Measurements from ENCODE around the gene LACC1. TPM values are rescaled to one million over a fixed set of nuclear protein-coding genes. Genes with fewer than 3 reads are reported as not detected.

The LACC1 gene
- total RNA-seq, 1 experiment from 2014 or later: 7.2 TPM

DNA sequence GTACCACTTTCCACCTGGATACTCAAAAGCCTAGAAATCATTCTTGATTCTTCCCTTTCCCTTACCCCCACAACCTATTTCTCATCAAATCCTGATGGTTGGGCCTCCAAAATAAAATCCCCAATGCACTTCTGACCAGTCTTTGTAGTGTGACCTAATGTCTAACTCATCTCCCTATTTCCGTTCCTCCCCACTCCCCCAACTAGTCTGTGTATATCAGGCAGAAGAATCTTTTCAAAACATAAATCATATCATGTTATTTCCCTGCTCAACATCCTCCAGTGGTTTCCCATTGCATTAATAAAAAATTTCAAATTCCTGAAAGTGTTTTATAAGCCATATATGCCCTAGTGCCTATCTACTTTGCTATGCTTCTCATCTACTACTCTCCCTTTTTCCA lies 17.8 kb upstream of the LACC1 start:
- no TSS peak for BruUV-seq (replicated peaks)
- Mint-ChIP-seq H3K9me3 (ENCODE audit: unreplicated experiment) (no peaks in the 10 kb centered on the region), H3K4me3 (ENCODE audit: unreplicated experiment) (no peak overlapping the region), H3K36me3 (ENCODE audit: insufficient read depth, unreplicated experiment) (peaks cover 11% of the 10 kb centered on the region), H3K27me3 (ENCODE audit: insufficient read depth, unreplicated experiment) (no peaks in the 10 kb centered on the region), H3K4me1 (ENCODE audit: low read depth, unreplicated experiment) (no peaks in the 10 kb centered on the region), H3K27ac (ENCODE audit: unreplicated experiment) (no peak overlapping the region)
- Histone ChIP-seq H3K27me3 (replicated peaks; ENCODE audit: control insufficient read depth, insufficient read depth, low read length) (no peaks in the 10 kb centered on the region), H3K9me3 (no peaks in the 10 kb centered on the region), H3K36me3 (ENCODE audit: control insufficient read depth, insufficient read depth, low read length) (no peaks in the 10 kb centered on the region), H3K4me3 (ENCODE audit: low read depth, low read length) (no peak overlapping the region), H3K4me1 (no peaks in the 10 kb centered on the region)
- DNase-seq: no peak
- ChIA-PET CTCF (no interaction called here), POLR2A (no interaction called here)
- intact Hi-C loops (cut with micrococcal nuclease; ENCODE audit: unreplicated experiment): no loop called here
- no peak for TF ChIP-seq CTCF (IDR thresholded peaks at IDR 0.05; ENCODE audit: insufficient read depth in 1 of 2, low read depth in 1 of 2, low read length in 1 of 2, severe bottlenecking in 1 of 2, unreplicated experiment in 1 of 2)

- BruUV-seq (replicated peaks): no TSS peak
Measured at GRCh38 chr13:43864921-43865320, 14.8 kb upstream of the LACC1 start.

GRCh38 chr13:43865892-43866291 lies 13.8 kb upstream of the LACC1 start:
- no peak for DNase-seq
- ChIA-PET CTCF (no interaction called here), POLR2A (no interaction called here)
- Histone ChIP-seq H3K27me3 (replicated peaks; ENCODE audit: control insufficient read depth, insufficient read depth, low read length) (no peaks in the 10 kb centered on the region), H3K36me3 (ENCODE audit: control insufficient read depth, insufficient read depth, low read length) (no peaks in the 10 kb centered on the region), H3K4me1 (no peaks in the 10 kb centered on the region), H3K4me3 (ENCODE audit: low read depth, low read length) (no peak overlapping the region), H3K9me3 (no peaks in the 10 kb centered on the region)
- no peaks in the 10 kb centered on the region for H3K9me3 Mint-ChIP-seq (ENCODE audit: unreplicated experiment)
- H3K27me3 Mint-ChIP-seq (ENCODE audit: insufficient read depth, unreplicated experiment): no peaks in the 10 kb centered on the region
- H3K27ac Mint-ChIP-seq (ENCODE audit: unreplicated experiment): no peak overlapping the region
- H3K4me3 Mint-ChIP-seq (ENCODE audit: unreplicated experiment): no peak overlapping the region
- peaks cover 5% of the 10 kb centered on the region for H3K36me3 Mint-ChIP-seq (ENCODE audit: insufficient read depth, unreplicated experiment)
- intact Hi-C loops (cut with micrococcal nuclease; ENCODE audit: unreplicated experiment): no loop called here
- BruUV-seq (replicated peaks): no TSS peak
- no peak for TF ChIP-seq CTCF (IDR thresholded peaks at IDR 0.05; ENCODE audit: insufficient read depth in 1 of 2, low read depth in 1 of 2, low read length in 1 of 2, severe bottlenecking in 1 of 2, unreplicated experiment in 1 of 2)
- no peaks in the 10 kb centered on the region for H3K4me1 Mint-ChIP-seq (ENCODE audit: low read depth, unreplicated experiment)

More at GRCh38 chr13:43864921-43865320, 14.8 kb upstream of the LACC1 start:
- H3K36me3 Mint-ChIP-seq (ENCODE audit: insufficient read depth, unreplicated experiment): peaks cover 5% of the 10 kb centered on the region
- H3K9me3 ChIP-seq: no peaks in the 10 kb centered on the region
- H3K36me3 ChIP-seq (ENCODE audit: control insufficient read depth, insufficient read depth, low read length): no peaks in the 10 kb centered on the region
- ChIA-PET POLR2A (no interaction called here), CTCF (no interaction called here)
- DNase-seq: no peak
- no peaks in the 10 kb centered on the region for H3K27me3 Mint-ChIP-seq (ENCODE audit: insufficient read depth, unreplicated experiment)
- H3K4me3 ChIP-seq (ENCODE audit: low read depth, low read length): no peak overlapping the region
- no peaks in the 10 kb centered on the region for H3K9me3 Mint-ChIP-seq (ENCODE audit: unreplicated experiment)
- H3K27ac Mint-ChIP-seq (ENCODE audit: unreplicated experiment): no peak overlapping the region
- H3K4me3 Mint-ChIP-seq (ENCODE audit: unreplicated experiment): no peak overlapping the region
- no peaks in the 10 kb centered on the region for H3K4me1 Mint-ChIP-seq (ENCODE audit: low read depth, unreplicated experiment)
- intact Hi-C loops (cut with micrococcal nuclease; ENCODE audit: unreplicated experiment): no loop called here
- no peaks in the 10 kb centered on the region for H3K4me1 ChIP-seq
- no peak for TF ChIP-seq CTCF (IDR thresholded peaks at IDR 0.05; ENCODE audit: insufficient read depth in 1 of 2, low read depth in 1 of 2, low read length in 1 of 2, severe bottlenecking in 1 of 2, unreplicated experiment in 1 of 2)
- H3K27me3 ChIP-seq (replicated peaks; ENCODE audit: control insufficient read depth, insufficient read depth, low read length): no peaks in the 10 kb centered on the region
